ENCODE measurements around the gene STXBP6.

STXBP6 gene

DNA sequence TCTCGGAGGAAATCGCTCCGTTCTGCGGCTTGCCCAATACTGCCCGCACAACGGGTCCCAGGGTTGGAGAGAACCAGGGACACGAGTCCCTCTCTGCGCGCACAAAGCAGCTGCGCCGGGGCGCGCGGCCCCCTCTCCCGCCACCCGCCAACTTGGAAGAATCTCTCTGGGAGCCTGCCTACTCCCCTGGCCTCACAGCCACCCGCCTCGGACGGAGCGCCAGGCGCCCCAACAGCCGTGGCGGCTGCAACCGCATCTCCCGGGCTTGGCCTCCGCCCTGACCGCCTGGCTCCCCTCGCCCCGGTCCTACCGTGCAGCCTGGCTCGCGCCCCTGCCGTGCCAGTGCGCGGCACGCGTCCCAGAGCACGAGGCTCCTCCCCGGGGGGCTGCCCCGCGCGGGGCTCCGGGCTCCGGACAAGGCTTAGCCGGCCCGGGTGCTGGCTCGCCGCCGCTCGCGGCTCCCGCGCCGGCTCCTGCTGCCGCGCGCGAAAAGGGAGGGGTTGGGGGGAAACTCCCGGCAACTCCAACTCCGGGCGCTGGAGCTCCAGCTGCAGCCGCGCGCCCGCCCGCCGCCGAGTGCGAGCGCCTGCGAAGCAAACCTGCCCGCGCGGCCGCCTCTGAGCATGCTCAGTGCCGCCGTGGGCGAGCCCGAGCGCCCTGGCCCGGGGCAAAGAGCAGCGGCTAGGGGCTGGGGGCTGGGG is at the start of gene STXBP6:
Gene STXBP6, minus strand, starts transcription at position 580 of the 701 bp plus-strand sequence. CDS start 75,329 bp downstream, outside the sequence.
- TF ChIP-seq POLR2A (IDR thresholded peaks at IDR 0.05; ENCODE audit: extremely low read depth, insufficient read length), result no peak
- TF ChIP-seq MYC (IDR thresholded peaks at IDR 0.05; ENCODE audit: low read depth, low read length), result no peak
- H3K4me3 ChIP-seq (ENCODE audit: low read depth, low read length), result no peak within 1 kb of the TSS
- DNase-seq (ENCODE audit: low read depth), result peak; percentile 1

GRCh38 chr14:25097120-25097519 is 47.2 kb upstream of the STXBP6 start:
- TF ChIP-seq POLR2A (IDR thresholded peaks at IDR 0.05; ENCODE audit: extremely low read depth, insufficient read length) (no peak), MYC (IDR thresholded peaks at IDR 0.05; ENCODE audit: low read depth, low read length) (no peak)
- TF ChIP-seq, protein P1, sequence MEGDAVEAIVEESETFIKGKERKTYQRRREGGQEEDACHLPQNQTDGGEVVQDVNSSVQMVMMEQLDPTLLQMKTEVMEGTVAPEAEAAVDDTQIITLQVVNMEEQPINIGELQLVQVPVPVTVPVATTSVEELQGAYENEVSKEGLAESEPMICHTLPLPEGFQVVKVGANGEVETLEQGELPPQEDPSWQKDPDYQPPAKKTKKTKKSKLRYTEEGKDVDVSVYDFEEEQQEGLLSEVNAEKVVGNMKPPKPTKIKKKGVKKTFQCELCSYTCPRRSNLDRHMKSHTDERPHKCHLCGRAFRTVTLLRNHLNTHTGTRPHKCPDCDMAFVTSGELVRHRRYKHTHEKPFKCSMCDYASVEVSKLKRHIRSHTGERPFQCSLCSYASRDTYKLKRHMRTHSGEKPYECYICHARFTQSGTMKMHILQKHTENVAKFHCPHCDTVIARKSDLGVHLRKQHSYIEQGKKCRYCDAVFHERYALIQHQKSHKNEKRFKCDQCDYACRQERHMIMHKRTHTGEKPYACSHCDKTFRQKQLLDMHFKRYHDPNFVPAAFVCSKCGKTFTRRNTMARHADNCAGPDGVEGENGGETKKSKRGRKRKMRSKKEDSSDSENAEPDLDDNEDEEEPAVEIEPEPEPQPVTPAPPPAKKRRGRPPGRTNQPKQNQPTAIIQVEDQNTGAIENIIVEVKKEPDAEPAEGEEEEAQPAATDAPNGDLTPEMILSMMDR (IDR thresholded peaks at IDR 0.05; ENCODE audit: low read depth, low read length), result no peak
- TF ChIP-seq, protein P2, sequence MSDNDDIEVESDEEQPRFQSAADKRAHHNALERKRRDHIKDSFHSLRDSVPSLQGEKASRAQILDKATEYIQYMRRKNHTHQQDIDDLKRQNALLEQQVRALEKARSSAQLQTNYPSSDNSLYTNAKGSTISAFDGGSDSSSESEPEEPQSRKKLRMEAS (IDR thresholded peaks at IDR 0.05; ENCODE audit: low read depth, low read length), result no peak
- DNase-seq (ENCODE audit: low read depth), result no peak
- H3K4me3 ChIP-seq (ENCODE audit: low read depth, low read length), result no peak overlapping the region

DNA sequence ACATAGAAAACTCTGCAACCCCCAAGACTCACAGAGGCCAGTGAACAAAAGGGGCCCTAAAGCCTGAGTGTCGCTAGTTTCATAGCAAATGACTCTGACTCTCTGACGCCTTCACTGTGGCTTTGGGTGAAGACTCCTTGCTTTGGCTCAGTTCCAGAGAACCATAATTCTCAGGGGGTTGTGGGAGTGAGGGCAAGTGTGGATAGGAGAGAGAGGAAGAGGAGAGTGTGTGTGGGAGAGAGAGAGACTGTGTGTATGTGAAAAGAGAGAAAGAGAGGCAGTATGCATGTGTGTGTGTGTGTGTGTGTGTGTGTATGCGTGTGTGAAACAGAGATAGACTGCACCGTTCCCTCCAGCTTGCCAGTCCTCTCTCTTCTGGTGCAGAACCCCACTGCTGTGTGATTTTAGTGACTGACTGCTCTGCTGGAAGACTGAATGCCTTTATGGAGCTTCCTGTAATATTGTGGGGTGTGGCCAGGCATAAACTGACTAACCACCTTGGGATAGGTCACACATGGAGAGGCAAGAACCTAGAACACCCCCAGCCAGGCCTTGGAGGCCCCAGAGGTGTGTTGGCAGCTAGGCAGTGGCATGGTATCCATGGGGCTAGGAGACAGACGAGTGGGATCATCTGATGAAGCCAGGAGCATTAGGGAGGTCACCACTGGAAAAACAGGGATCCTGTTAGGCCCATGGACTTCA is 45.9 kb upstream of the STXBP6 start:
- peak; percentile 12 for DNase-seq (ENCODE audit: low read depth)
- TF ChIP-seq, protein P2 (IDR thresholded peaks at IDR 0.05; ENCODE audit: low read depth, low read length), result no peak
- TF ChIP-seq, protein P1 (IDR thresholded peaks at IDR 0.05; ENCODE audit: low read depth, low read length), result no peak
- TF ChIP-seq MYC (IDR thresholded peaks at IDR 0.05; ENCODE audit: low read depth, low read length), result no peak
- no peak for TF ChIP-seq POLR2A (IDR thresholded peaks at IDR 0.05; ENCODE audit: extremely low read depth, insufficient read length)
- no peak overlapping the region for H3K4me3 ChIP-seq (ENCODE audit: low read depth, low read length)

DNA sequence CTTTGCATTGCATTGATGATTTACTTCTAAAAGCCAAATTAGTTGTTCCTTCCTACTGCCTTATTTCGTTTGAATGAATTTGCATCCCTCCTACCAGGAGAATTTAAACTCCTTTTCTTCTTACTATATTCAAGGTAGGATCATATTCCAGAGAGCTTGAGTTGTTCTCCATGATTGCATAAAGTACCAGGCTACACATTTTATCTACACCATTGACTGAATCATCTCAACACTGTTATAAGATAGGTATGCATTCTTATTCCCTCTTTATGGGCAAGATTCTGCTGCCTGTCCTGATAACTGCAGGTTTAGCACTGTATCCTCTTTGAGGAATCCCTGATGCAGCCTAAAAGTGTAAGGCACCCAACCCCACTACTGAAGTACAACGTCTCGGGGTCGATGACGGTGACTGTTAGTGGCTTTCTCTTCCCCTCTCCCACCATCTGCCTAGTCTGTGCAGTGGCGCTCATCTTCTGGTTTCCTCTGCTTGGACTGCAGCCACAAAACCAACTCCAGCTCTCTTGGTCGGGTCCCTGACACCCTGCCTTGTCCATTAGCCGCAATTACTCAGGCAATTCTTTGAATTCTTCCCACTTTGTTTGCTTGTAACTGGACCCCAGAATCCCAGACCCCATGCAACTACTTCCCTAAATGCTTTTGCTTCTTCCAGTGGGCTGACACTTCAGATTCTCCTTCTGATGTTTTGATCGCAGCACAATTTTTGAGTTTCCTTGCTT is 44.4 kb upstream of the STXBP6 start:
- no peak for DNase-seq (ENCODE audit: low read depth)
- no peak overlapping the region for H3K4me3 ChIP-seq (ENCODE audit: low read depth, low read length)
- TF ChIP-seq, protein P1 (IDR thresholded peaks at IDR 0.05; ENCODE audit: low read depth, low read length), result no peak
- TF ChIP-seq, protein P2 (IDR thresholded peaks at IDR 0.05; ENCODE audit: low read depth, low read length), result no peak
- TF ChIP-seq POLR2A (IDR thresholded peaks at IDR 0.05; ENCODE audit: extremely low read depth, insufficient read length), result no peak
- TF ChIP-seq MYC (IDR thresholded peaks at IDR 0.05; ENCODE audit: low read depth, low read length), result no peak

DNA sequence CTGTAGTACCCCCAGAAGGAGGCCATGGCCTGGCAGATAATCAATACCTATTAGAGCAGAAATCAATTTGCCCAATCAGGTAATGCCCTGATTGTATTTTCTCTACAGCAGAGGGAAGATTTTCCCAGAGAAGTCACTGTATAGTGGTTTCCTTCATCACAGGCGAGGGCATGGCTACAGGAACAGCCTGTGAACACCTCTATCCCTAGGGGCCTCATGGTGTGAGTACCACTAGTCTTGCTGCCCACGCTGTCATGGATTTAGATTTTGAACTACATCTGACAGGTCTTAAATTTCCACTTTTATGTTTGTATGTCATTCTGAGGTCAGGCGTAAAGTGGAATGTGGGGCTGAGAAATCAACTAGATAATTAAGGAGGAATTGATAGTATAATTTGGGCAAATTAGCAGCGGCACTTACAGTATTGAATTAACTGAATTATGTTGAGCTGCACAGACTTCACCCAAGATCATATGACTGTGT is 42.4 kb upstream of the STXBP6 start:
- DNase-seq (ENCODE audit: low read depth), result no peak
- TF ChIP-seq, protein P2 (IDR thresholded peaks at IDR 0.05; ENCODE audit: low read depth, low read length), result no peak
- TF ChIP-seq, protein P1 (IDR thresholded peaks at IDR 0.05; ENCODE audit: low read depth, low read length), result no peak
- TF ChIP-seq MYC (IDR thresholded peaks at IDR 0.05; ENCODE audit: low read depth, low read length) (no peak), POLR2A (IDR thresholded peaks at IDR 0.05; ENCODE audit: extremely low read depth, insufficient read length) (no peak)

More for the DNA sequence above, 42.4 kb upstream of the STXBP6 start:
- H3K4me3 ChIP-seq (ENCODE audit: low read depth, low read length), result no peak overlapping the region

All from NB4 (cell line).